D721Med (cell line): Measurements from ENCODE around the gene DEPDC5.

Experiments
- DNase-seq: peaks from one replicate; pipeline ENCODE4 v3.0.0; 2011; ENCODE audit warnings: low spot score; ENCODE audit not compliant: insufficient read length
- FAIRE-seq: peaks from 2 replicates; lab custom pipeline; 2011; peaks lifted over from hg19 to GRCh38; lab: Jason Lieb, UNC
- TF ChIP-seq, protein P1 (sequence below): IDR thresholded peaks from 2 replicates; pipeline ENCODE4 v1.5.1; 2012; ENCODE audit warnings: mild to moderate bottlenecking, control low read depth; ENCODE audit not compliant: insufficient read depth; ENCODE audit errors: missing control alignments

Gene DEPDC5

GRCh38 chr22:31917227-31917921, 163.6 kb downstream of the DEPDC5 start:
- TF ChIP-seq, protein P1, sequence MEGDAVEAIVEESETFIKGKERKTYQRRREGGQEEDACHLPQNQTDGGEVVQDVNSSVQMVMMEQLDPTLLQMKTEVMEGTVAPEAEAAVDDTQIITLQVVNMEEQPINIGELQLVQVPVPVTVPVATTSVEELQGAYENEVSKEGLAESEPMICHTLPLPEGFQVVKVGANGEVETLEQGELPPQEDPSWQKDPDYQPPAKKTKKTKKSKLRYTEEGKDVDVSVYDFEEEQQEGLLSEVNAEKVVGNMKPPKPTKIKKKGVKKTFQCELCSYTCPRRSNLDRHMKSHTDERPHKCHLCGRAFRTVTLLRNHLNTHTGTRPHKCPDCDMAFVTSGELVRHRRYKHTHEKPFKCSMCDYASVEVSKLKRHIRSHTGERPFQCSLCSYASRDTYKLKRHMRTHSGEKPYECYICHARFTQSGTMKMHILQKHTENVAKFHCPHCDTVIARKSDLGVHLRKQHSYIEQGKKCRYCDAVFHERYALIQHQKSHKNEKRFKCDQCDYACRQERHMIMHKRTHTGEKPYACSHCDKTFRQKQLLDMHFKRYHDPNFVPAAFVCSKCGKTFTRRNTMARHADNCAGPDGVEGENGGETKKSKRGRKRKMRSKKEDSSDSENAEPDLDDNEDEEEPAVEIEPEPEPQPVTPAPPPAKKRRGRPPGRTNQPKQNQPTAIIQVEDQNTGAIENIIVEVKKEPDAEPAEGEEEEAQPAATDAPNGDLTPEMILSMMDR: no peak
- FAIRE-seq: no peak
- DNase-seq: no peak

DNA sequence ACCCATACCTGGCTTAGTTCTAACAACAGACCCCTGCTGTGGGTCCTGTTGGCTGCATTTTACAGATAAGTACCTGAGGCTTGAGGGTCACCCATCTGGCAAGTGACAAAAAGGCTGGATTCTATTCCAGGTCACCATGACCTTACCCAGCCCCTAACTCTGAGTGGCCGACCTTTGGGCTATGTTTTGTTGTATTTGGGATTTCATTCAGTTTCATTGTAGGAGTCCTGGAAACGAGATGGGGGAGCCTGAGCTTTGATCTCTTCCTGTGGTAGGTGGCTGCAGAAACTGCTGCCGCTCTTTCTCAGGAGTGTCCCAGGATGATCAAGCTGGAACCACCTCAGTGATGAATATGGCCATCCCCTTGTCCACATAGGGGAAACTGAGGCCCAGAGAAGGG, 165.9 kb downstream of the DEPDC5 start:
- DNase-seq: no peak
- FAIRE-seq: no peak
- TF ChIP-seq, protein P1: no peak

DNA sequence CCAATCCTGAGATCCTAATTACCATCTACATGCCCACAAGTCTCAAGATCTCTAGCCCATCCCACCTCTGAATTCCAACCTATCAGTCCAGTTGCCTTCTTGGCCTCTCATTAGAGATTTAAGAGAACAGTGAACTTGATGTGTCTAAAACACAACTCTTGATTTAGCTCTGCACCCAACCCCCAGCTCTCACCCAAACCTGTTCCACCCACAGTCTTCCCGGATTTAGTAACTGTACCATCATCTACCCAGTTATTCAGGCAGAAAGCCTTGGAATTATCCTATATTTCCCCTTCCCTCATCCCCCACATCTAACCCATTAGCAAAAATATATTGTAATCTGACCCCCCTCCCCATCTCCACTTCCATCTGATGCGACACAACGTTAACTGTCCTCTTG, 166.5 kb downstream of the DEPDC5 start:
- DNase-seq (no peak), FAIRE-seq (no peak)
- TF ChIP-seq, protein P1: no peak

- TF ChIP-seq, protein P1: no peak
Observed at GRCh38 chr22:31921106-31921505, 167.3 kb downstream of the DEPDC5 start.

GRCh38 chr22:31922534-31922933, 168.7 kb downstream of the DEPDC5 start:
- no peak for DNase-seq
- no peak for FAIRE-seq
- TF ChIP-seq, protein P1: no peak

More at GRCh38 chr22:31921106-31921505, 167.3 kb downstream of the DEPDC5 start:
- FAIRE-seq (no peak), DNase-seq (no peak)

- TF ChIP-seq, protein P1: no peak
- no peak for DNase-seq
- FAIRE-seq: no peak
Observed at GRCh38 chr22:31923136-31923535, 169.3 kb downstream of the DEPDC5 start.

DNA sequence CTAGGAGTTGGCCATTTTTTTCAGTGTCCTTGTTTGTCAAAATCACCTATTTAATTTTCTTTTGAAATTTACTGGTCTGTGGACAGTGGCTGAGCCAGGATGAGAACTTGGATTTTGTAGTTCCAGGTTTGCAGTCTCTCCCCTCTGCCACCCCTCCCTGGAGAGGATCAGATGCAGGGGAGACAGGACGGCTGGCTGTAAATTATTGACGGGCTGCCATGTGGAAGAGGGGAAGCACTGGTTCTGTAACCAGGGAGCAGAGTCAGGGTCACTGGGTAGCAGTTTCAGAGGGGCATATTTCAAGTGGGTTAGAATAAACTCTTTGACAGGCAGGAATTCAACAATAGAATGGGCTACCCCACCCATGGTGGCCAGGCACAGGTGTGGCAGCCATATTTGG, 169.9 kb downstream of the DEPDC5 start:
- TF ChIP-seq, protein P1: no peak
- DNase-seq: no peak
- FAIRE-seq: no peak
